Tibial nerve (tissue), 4 donors: ENCODE measurements around the gene CACNA1G. TPM values are rescaled to one million over a fixed set of nuclear protein-coding genes. Genes with fewer than 3 reads are reported as not detected.

Source experiments
- DNase-seq, 2 donors: peaks; one replicate each; pipeline ENCODE4 v3.0.0-alpha.2; 2019; ENCODE audit warnings: low spot score in 2 of 2
- H3K27ac ChIP-seq, 4 donors: fragments of 200-600 bp; sonication (generic) in 3 of 4; one replicate each; pipeline ENCODE4 v1.5.1; 2017 to 2019; ENCODE audit warnings: mild to moderate bottlenecking in 1 of 4
- H3K27me3 ChIP-seq, 2 donors: fragments of 200-600 bp; sonication (generic) in 1 of 2; one replicate each; pipeline versions ENCODE4 v1.5.1 to v1.6.0; 2017 to 2019
- H3K36me3 ChIP-seq, 3 donors: fragments of 200-600 bp; sonication (generic); one replicate each; pipeline ENCODE4 v1.5.1; 2018 to 2019
- H3K4me1 ChIP-seq, 4 donors: fragments of 200-600 bp; sonication (generic) in 3 of 4; one replicate each; pipeline ENCODE4 v1.5.1; 2017 to 2019
- H3K4me3 ChIP-seq, 4 donors: fragments of 200-600 bp; sonication (generic) in 3 of 4; one replicate each; pipeline ENCODE4 v1.5.1; 2017 to 2019; ENCODE audit warnings: mild to moderate bottlenecking in 1 of 4, moderate library complexity in 1 of 4
- H3K9me3 ChIP-seq, 4 donors: fragments of 200-600 bp; sonication (generic) in 3 of 4; one replicate each; pipeline ENCODE4 v1.5.1; 2017 to 2019
- CTCF ChIP-seq, 5 experiments: fragments of 200-600 bp in 3 of 5; fragments of 450-650 bp in 2 of 5; sonication (generic) in 3 of 5; IDR thresholded peaks; one replicate each; pipeline ENCODE4 v1.5.1; 2016 to 2019; ENCODE audit warnings: antibody characterized with exemption in 5 of 5, mild to moderate bottlenecking in 3 of 5, moderate library complexity in 2 of 5
- EP300 ChIP-seq, 2 donors: sonication (generic); formaldehyde crosslinking; IDR thresholded peaks; one replicate each; pipeline ENCODE4 v1.6.1; 2017; ENCODE audit warnings: antibody characterized with exemption in 2 of 2, mild to moderate bottlenecking in 1 of 2
- POLR2A ChIP-seq, 2 donors: fragments of 450-650 bp; IDR thresholded peaks; one replicate each; pipeline ENCODE4 v1.6.1; 2017; ENCODE audit warnings: antibody characterized with exemption in 2 of 2, mild to moderate bottlenecking in 2 of 2, moderate library complexity in 2 of 2
- WGBS, 2 donors: methylation state at CpG; one replicate each; pipeline ENCODE4 v1.1.5; 2018; 5-methylcytosine and 5-hydroxymethylcytosine counted together
- total RNA-seq, 4 donors: library from RNA; depleted of rRNA; stranded (reverse); fragments of >200 nt; gene quantifications; one replicate each; pipeline ENCODE4 v1.1.0, GENCODE V29; 2016

The CACNA1G gene
- total RNA-seq, 4 donors from 2014 or later = 0.21 to 2.2 TPM; not detected in 2

GRCh38 chr17:50565402-50566350 is 5.2 kb downstream of the CACNA1G start:
- Histone ChIP-seq H3K27me3 (peaks cover 3 to 58% of the 10 kb centered on the region in 2 donors), H3K36me3 (no peaks in the 10 kb centered on the region), H3K9me3 (no peaks in the 10 kb centered on the region), H3K27ac (no peak overlapping the region), H3K4me3 (peak overlapping the region in 1 of 4 donors; percentile 18), H3K4me1 (peaks cover 0 to 46% (median 22%) of the 10 kb centered on the region in 4 donors)
- TF ChIP-seq CTCF (IDR thresholded peaks at IDR 0.05) = no peak
- TF ChIP-seq POLR2A (IDR thresholded peaks at IDR 0.05) = no peak
- TF ChIP-seq EP300 (IDR thresholded peaks at IDR 0.05) = no peak
- WGBS, 2 donors = 44 to 46% methylated on average over 10 of the region's 10 CpGs
- DNase-seq = no peak

GRCh38 chr17:50566886-50567285 is 6.4 kb downstream of the CACNA1G start:
- Histone ChIP-seq H3K4me3 (no peak overlapping the region), H3K9me3 (no peaks in the 10 kb centered on the region), H3K4me1 (peaks cover 0 to 34% (median 12%) of the 10 kb centered on the region in 4 donors), H3K36me3 (no peaks in the 10 kb centered on the region), H3K27me3 (peaks cover 0 to 46% of the 10 kb centered on the region in 2 donors), H3K27ac (no peak overlapping the region)
- WGBS, 2 donors = 19 to 27% methylated on average over 2 of the region's 2 CpGs
- DNase-seq = no peak
- TF ChIP-seq POLR2A (IDR thresholded peaks at IDR 0.05) = no peak
- no peak for TF ChIP-seq CTCF (IDR thresholded peaks at IDR 0.05)
- TF ChIP-seq EP300 (IDR thresholded peaks at IDR 0.05) = no peak

GRCh38 chr17:50568659-50569058 is 8.1 kb downstream of the CACNA1G start:
- H3K27ac ChIP-seq = no peak overlapping the region
- H3K9me3 ChIP-seq = no peaks in the 10 kb centered on the region
- H3K27me3 ChIP-seq = peaks cover 0 to 33% of the 10 kb centered on the region in 2 donors
- no peak overlapping the region for H3K4me3 ChIP-seq
- 79 to 89% methylated on average over 6 to 12 of the region's 12 CpGs for WGBS, 2 donors
- H3K36me3 ChIP-seq = no peaks in the 10 kb centered on the region
- TF ChIP-seq POLR2A (IDR thresholded peaks at IDR 0.05) (no peak), CTCF (IDR thresholded peaks at IDR 0.05) (no peak), EP300 (IDR thresholded peaks at IDR 0.05) (no peak)
- H3K4me1 ChIP-seq = peaks cover 0 to 22% (median 12%) of the 10 kb centered on the region in 4 donors
- no peak for DNase-seq

- 67 to 98% methylated on average over 1 to 7 of the region's 7 CpGs for WGBS, 2 donors
- H3K36me3 ChIP-seq = no peaks in the 10 kb centered on the region
- DNase-seq = no peak
- peaks cover 0 to 28% of the 10 kb centered on the region in 2 donors for H3K27me3 ChIP-seq
- H3K27ac ChIP-seq = no peak overlapping the region
- H3K9me3 ChIP-seq = no peaks in the 10 kb centered on the region
- H3K4me1 ChIP-seq = peaks cover 0 to 12% (median 9%) of the 10 kb centered on the region in 4 donors
- TF ChIP-seq EP300 (IDR thresholded peaks at IDR 0.05) (no peak), CTCF (IDR thresholded peaks at IDR 0.05) (no peak), POLR2A (IDR thresholded peaks at IDR 0.05) (no peak)
- no peak overlapping the region for H3K4me3 ChIP-seq
Measured at GRCh38 chr17:50569592-50569991, 9.1 kb downstream of the CACNA1G start.

- Histone ChIP-seq H3K36me3 (no peaks in the 10 kb centered on the region), H3K27ac (no peak overlapping the region), H3K4me1 (peaks cover 0 to 8% (median 5%) of the 10 kb centered on the region in 4 donors), H3K9me3 (no peaks in the 10 kb centered on the region), H3K4me3 (no peak overlapping the region), H3K27me3 (peaks cover 0 to 24% of the 10 kb centered on the region in 2 donors)
- no peak for DNase-seq
- no peak for TF ChIP-seq POLR2A (IDR thresholded peaks at IDR 0.05)
- no peak for TF ChIP-seq EP300 (IDR thresholded peaks at IDR 0.05)
- TF ChIP-seq CTCF (IDR thresholded peaks at IDR 0.05) = no peak
- 77 to 81% methylated on average over 8 of the region's 8 CpGs for WGBS, 2 donors
Measured at GRCh38 chr17:50570032-50570431, 9.5 kb downstream of the CACNA1G start.
